HG03558 (cell line): Measurements from ENCODE around the gene SNTG2.
"Not testable (repeated sequence)": the region's sequence is repeated elsewhere in the genome, so short reads cannot be mapped to it uniquely, and the experiment has no call there.

Experiments
- ATAC-seq: cut with Tn5 transposase; IDR thresholded peaks from one replicate; pipeline ENCODE4 v1.9.1; 2021; ENCODE audit warnings: moderate number of reproducible peaks; ENCODE audit not compliant: unreplicated experiment; ENCODE audit errors: extremely low read depth

SNTG2 gene

GRCh38 chr2:950080-950966 is at the start of gene SNTG2:
Gene SNTG2 (plus strand): TSS chr2:950849. CDS start chr2:950997, 148 bp downstream.
- ATAC-seq, result no peak

DNA sequence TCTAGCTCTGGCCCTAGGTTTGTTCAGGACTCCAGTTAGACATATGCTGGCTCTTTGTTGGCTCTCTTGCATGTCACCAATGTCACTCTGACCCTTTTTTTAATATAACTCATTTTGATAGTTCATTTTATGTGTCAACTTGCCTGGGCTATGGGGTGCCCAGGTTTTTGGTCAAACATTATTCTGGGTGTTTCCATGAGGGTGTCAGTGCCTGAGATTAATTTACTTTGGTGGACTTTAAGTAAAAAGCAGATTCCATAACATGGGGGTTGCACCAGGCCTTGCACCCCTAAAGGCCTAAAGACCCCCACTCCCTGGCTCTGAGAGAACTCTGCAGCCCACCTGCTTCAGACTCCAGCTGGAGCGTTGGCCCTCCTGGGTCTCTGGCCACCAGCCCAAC is 48.1 kb upstream of the SNTG2 start:
- no peak for ATAC-seq

GRCh38 chr2:903223-903900 is 47.3 kb upstream of the SNTG2 start:
- no peak for ATAC-seq

DNA sequence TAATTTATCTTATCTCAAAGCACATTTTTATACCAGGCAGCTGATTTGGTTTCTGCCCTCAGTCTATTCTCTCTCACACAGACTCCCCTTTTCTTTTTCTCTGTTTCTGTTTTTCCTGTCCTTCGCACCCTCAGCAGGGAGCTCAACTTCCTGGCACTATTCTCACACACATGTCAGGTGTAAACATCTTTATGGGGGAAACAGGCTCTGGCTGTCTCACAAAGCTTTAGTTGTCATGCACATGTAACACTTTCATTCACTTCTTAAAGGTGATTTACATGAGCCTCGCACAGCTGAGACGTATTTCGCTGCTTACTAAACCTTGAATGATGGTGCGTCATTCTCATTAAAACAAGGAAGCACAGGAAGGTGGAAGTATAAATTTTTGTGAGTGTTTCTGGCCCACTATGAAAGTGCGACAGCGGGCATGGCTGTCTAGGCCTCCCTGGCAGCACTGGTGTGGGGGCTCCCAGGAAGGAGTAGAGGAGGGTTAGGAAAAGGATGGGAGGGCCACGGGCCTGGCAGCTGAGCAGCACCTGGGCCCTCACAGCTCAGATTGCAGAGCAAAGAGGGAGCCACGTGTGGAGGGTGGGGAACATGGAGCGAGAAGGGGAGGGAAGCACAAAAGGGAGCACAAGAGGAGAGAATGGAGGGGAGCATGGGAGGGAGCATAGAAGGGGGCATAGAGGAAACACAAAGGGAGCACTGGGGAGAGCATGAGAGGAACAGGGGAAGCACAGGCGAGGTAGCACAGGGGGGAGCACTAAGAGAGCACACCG is 46.2 kb upstream of the SNTG2 start:
- ATAC-seq, result no peak

- no peak for ATAC-seq
Observed at GRCh38 chr2:905091-905832, 45.4 kb upstream of the SNTG2 start.

GRCh38 chr2:905833-906140 is 44.9 kb upstream of the SNTG2 start:
- no peak for ATAC-seq

DNA sequence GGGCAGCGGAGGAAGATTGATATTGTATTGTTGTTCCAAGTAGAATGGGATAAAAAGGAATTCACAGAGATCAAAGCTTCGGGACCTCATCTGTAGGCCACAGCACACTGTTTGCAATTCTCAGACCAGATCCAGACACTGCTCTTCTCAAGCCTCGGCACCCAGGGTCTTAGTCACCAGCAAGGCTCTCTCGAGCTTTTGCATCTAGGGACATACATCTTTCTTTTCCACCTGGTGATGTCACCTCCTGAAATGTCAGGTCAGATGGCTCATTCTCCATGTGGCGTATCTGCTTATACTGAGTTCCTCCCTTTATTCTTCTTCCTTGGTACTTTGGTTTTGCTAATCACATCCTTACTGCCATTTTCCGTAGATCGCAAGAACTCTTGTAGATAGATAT is 42.9 kb upstream of the SNTG2 start:
- no peak for ATAC-seq

- ATAC-seq, result no peak
Observed at GRCh38 chr2:908568-908967, 42.1 kb upstream of the SNTG2 start.

- ATAC-seq, result not testable (repeated sequence)
Observed at GRCh38 chr2:909764-910379, 40.8 kb upstream of the SNTG2 start.

DNA sequence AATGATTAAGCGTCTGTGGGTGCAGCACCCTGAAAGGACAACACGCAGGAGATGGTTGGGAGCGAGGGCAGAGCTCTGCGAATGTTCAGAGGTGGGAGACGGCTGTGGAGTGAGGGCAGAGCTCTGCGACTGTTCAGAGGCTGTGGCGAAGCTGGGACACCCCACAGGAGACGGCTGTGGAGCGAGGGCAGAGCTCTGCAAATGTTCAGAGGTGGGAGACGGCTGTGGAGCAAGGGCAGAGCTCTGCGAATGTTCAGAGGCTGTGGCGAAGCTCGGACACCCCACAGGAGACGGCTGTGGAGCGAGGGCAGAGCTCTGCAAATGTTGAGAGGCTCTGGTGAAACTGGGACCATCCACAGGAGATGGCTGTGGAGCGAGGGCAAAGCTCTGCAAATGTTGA is 40.0 kb upstream of the SNTG2 start:
- no peak for ATAC-seq

GRCh38 chr2:915979-916378 is 34.7 kb upstream of the SNTG2 start:
- ATAC-seq, result no peak

GRCh38 chr2:916935-917334 is 33.7 kb upstream of the SNTG2 start:
- no peak for ATAC-seq

GRCh38 chr2:919672-920071 is 31.0 kb upstream of the SNTG2 start:
- ATAC-seq, result no peak

DNA sequence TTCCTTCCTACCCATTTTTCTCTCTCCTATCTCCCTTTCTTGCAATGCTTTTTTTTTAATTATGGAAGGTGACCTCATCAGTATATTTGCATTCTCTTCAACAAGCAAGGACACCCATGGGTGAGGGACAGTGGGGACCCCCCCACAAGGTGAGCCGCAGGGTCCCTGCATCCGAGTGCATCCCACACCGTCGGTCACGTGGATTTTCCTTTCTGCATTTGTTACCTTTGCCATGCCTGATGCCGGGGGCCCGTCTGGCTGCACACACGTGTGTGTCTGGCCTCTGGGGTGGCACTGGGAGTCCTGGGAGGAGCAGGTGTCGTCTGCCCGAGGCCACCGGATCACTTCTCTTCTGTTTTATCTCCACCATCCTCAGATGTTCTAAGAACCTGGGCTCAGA is 30.1 kb upstream of the SNTG2 start:
- no peak for ATAC-seq

GRCh38 chr2:920999-921398 is 29.6 kb upstream of the SNTG2 start:
- no peak for ATAC-seq

GRCh38 chr2:922185-922584 is 28.5 kb upstream of the SNTG2 start:
- ATAC-seq, result no peak

DNA sequence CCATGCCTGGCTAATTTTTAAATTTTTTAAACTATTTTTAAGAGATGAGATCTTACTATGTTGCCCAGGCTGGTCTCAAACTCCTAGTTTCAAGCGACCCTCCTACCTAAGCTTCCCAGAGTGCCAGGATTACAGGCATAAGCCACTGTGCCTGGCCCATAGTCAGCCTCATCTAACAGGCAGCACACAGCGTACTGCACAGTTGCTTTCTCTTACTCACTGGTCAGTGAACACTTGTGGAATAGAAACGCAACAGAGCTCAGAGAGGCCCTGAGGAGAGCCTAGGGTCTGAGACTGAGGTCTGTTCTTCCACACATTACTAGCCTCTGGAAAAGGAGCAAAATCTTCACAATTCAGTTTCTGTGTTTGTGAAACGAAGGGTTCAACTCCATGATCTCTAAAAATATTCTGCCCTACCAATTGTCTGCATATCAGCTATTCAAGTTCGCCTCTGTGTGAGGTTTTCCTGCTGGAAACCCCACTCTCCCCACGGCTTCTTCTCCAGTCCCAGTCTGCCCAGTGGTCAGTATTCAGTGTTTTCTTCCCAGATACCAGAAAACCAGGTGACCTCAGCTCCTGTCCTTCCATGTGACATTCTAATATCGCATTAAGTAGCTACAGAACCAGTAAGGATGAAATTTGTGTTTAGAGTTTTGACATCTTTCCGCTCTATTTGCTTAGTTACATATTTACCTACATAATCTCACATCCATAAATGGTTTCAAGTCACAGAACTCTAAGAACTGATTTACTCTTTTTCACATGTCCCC is 26.6 kb upstream of the SNTG2 start:
- no peak for ATAC-seq

- no peak for ATAC-seq
Observed at GRCh38 chr2:924701-925100, 25.9 kb upstream of the SNTG2 start.

DNA sequence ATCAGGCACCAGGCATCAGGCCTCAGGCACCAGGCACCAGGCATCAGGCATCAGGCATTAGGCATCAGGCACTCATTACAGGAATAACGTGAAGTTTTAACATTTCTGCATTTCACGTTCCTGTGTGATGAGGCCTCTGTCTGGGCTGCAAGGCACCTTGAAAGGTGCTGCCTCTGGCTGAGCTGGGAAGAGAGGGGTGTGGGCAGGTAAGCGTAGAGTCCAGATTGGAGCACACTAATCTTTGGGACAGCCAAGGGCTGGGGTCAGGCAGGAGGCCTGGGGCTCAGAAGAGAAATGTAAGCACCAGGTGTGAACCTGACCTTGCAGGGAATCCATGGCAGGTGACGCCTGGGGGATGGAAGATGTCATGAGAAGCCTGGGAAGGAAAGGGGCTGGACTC is 25.3 kb upstream of the SNTG2 start:
- no peak for ATAC-seq
